Measurements from ENCODE around the gene GABRA6.
"Not testable (repeated sequence)": the region's sequence is repeated elsewhere in the genome, so short reads cannot be mapped to it uniquely, and the experiment has no call there.

The GABRA6 gene

GRCh38 chr5:161685461-161685860 lies at the start of gene GABRA6:
Gene GABRA6, plus strand, starts transcription at chr5:161685721. Its CDS starts 269 bp downstream, at chr5:161685990.
- no peak within 1 kb of the TSS for H3K27ac ChIP-seq (ENCODE audit: low read length)
- no peaks in the 10 kb centered on the region for H3K9me2 ChIP-seq (replicated peaks; ENCODE audit: insufficient read depth, low read length)
- no peak for TF ChIP-seq EZH2 (optimal IDR thresholded peaks at IDR 0.05; ENCODE audit: low read depth, low read length)
- no peak within 1 kb of the TSS for H3K4me3 ChIP-seq (ENCODE audit: low read length)
- no peak within 1 kb of the TSS for H2AFZ ChIP-seq (ENCODE audit: low read length)
- H3F3A ChIP-seq (ENCODE audit: insufficient read depth, low read length) = no peaks in the 10 kb centered on the region
- DNase-seq = no peak
- H3K9me3 ChIP-seq (replicated peaks; ENCODE audit: insufficient read depth, low read length) = no peaks in the 10 kb centered on the region
- H3K79me2 ChIP-seq (ENCODE audit: low read length) = no peaks in the 10 kb centered on the region
- H3K9ac ChIP-seq (ENCODE audit: low read length) = no peak within 1 kb of the TSS
- no peaks in the 10 kb centered on the region for H3K36me3 ChIP-seq (replicated peaks; ENCODE audit: insufficient read depth, low read length)
- no peak within 1 kb of the TSS for H3K4me2 ChIP-seq (ENCODE audit: low read depth, low read length)
- no peaks in the 10 kb centered on the region for H4K20me1 ChIP-seq (ENCODE audit: insufficient read depth, low read length)
- no peaks in the 10 kb centered on the region for H3K4me1 ChIP-seq (ENCODE audit: low read length)
- no peaks in the 10 kb centered on the region for H3K27me3 ChIP-seq (replicated peaks; ENCODE audit: insufficient read depth, low read length)

- no peak overlapping the region for H3K4me3 ChIP-seq (ENCODE audit: low read length)
- TF ChIP-seq EZH2phosphoT487 (IDR thresholded peaks at IDR 0.05; ENCODE audit: low read length) (no peak), EZH2 (optimal IDR thresholded peaks at IDR 0.05; ENCODE audit: low read depth, low read length) (no peak), CTCF (IDR thresholded peaks at IDR 0.05; ENCODE audit: low read length) (no peak)
- no peak overlapping the region for H3K4me2 ChIP-seq (ENCODE audit: low read depth, low read length)
- no peaks in the 10 kb centered on the region for H4K20me1 ChIP-seq (ENCODE audit: insufficient read depth, low read length)
- no peak overlapping the region for H3K9ac ChIP-seq (ENCODE audit: low read length)
- H3K9me3 ChIP-seq (replicated peaks; ENCODE audit: insufficient read depth, low read length) = no peaks in the 10 kb centered on the region
- no peaks in the 10 kb centered on the region for H3K36me3 ChIP-seq (replicated peaks; ENCODE audit: insufficient read depth, low read length)
- no peak overlapping the region for H2AFZ ChIP-seq (ENCODE audit: low read length)
- no peak for DNase-seq
- no peaks in the 10 kb centered on the region for H3F3A ChIP-seq (ENCODE audit: insufficient read depth, low read length)
- H3K27me3 ChIP-seq (replicated peaks; ENCODE audit: insufficient read depth, low read length) = no peaks in the 10 kb centered on the region
- no peaks in the 10 kb centered on the region for H3K79me2 ChIP-seq (ENCODE audit: low read length)
- H3K9me2 ChIP-seq (replicated peaks; ENCODE audit: insufficient read depth, low read length) = no peaks in the 10 kb centered on the region
- no peaks in the 10 kb centered on the region for H3K4me1 ChIP-seq (ENCODE audit: low read length)
- H3K27ac ChIP-seq (ENCODE audit: low read length) = no peak overlapping the region
These were observed 47.9 kb upstream of the GABRA6 start for GRCh38 chr5:161637591-161637990.

- no peaks in the 10 kb centered on the region for H3K79me2 ChIP-seq (ENCODE audit: low read length)
- no peaks in the 10 kb centered on the region for H3K27me3 ChIP-seq (replicated peaks; ENCODE audit: insufficient read depth, low read length)
- H3K9me3 ChIP-seq (replicated peaks; ENCODE audit: insufficient read depth, low read length) = no peaks in the 10 kb centered on the region
- H3K4me3 ChIP-seq (ENCODE audit: low read length) = no peak overlapping the region
- no peaks in the 10 kb centered on the region for H3K4me1 ChIP-seq (ENCODE audit: low read length)
- no peak for TF ChIP-seq EZH2 (optimal IDR thresholded peaks at IDR 0.05; ENCODE audit: low read depth, low read length)
- TF ChIP-seq EZH2phosphoT487 (IDR thresholded peaks at IDR 0.05; ENCODE audit: low read length) = no peak
- no peak for TF ChIP-seq CTCF (IDR thresholded peaks at IDR 0.05; ENCODE audit: low read length)
- no peak overlapping the region for H3K4me2 ChIP-seq (ENCODE audit: low read depth, low read length)
- DNase-seq = no peak
- no peaks in the 10 kb centered on the region for H3F3A ChIP-seq (ENCODE audit: insufficient read depth, low read length)
- no peaks in the 10 kb centered on the region for H4K20me1 ChIP-seq (ENCODE audit: insufficient read depth, low read length)
- H3K9me2 ChIP-seq (replicated peaks; ENCODE audit: insufficient read depth, low read length) = no peaks in the 10 kb centered on the region
- no peak overlapping the region for H3K9ac ChIP-seq (ENCODE audit: low read length)
- no peak overlapping the region for H2AFZ ChIP-seq (ENCODE audit: low read length)
- no peaks in the 10 kb centered on the region for H3K36me3 ChIP-seq (replicated peaks; ENCODE audit: insufficient read depth, low read length)
- H3K27ac ChIP-seq (ENCODE audit: low read length) = no peak overlapping the region
These were observed 44.1 kb upstream of the GABRA6 start for GRCh38 chr5:161641444-161641843.

- Histone ChIP-seq H4K20me1 (ENCODE audit: insufficient read depth, low read length) (no peaks in the 10 kb centered on the region), H3K4me3 (ENCODE audit: low read length) (no peak overlapping the region), H3K9ac (ENCODE audit: low read length) (no peak overlapping the region), H3K9me3 (replicated peaks; ENCODE audit: insufficient read depth, low read length) (no peaks in the 10 kb centered on the region), H3K27me3 (replicated peaks; ENCODE audit: insufficient read depth, low read length) (no peaks in the 10 kb centered on the region), H3K36me3 (replicated peaks; ENCODE audit: insufficient read depth, low read length) (no peaks in the 10 kb centered on the region), H3K4me2 (ENCODE audit: low read depth, low read length) (no peak overlapping the region), H2AFZ (ENCODE audit: low read length) (no peak overlapping the region), H3F3A (ENCODE audit: insufficient read depth, low read length) (no peaks in the 10 kb centered on the region), H3K27ac (ENCODE audit: low read length) (no peak overlapping the region), H3K9me2 (replicated peaks; ENCODE audit: insufficient read depth, low read length) (no peaks in the 10 kb centered on the region), H3K79me2 (ENCODE audit: low read length) (no peaks in the 10 kb centered on the region), H3K4me1 (ENCODE audit: low read length) (no peaks in the 10 kb centered on the region)
- TF ChIP-seq CTCF (IDR thresholded peaks at IDR 0.05; ENCODE audit: low read length) (no peak), EZH2 (optimal IDR thresholded peaks at IDR 0.05; ENCODE audit: low read depth, low read length) (no peak), EZH2phosphoT487 (IDR thresholded peaks at IDR 0.05; ENCODE audit: low read length) (no peak)
- DNase-seq = no peak
These were observed 40.3 kb upstream of the GABRA6 start for GRCh38 chr5:161645264-161645663.

GRCh38 chr5:161651926-161652325 lies 33.6 kb upstream of the GABRA6 start:
- H3K27me3 ChIP-seq (replicated peaks; ENCODE audit: insufficient read depth, low read length); H4K20me1 ChIP-seq (ENCODE audit: insufficient read depth, low read length); H2AFZ ChIP-seq (ENCODE audit: low read length); H3K9me2 ChIP-seq (replicated peaks; ENCODE audit: insufficient read depth, low read length); H3K79me2 ChIP-seq (ENCODE audit: low read length); H3K4me3 ChIP-seq (ENCODE audit: low read length); H3K36me3 ChIP-seq (replicated peaks; ENCODE audit: insufficient read depth, low read length); H3K9me3 ChIP-seq (replicated peaks; ENCODE audit: insufficient read depth, low read length); H3K27ac ChIP-seq (ENCODE audit: low read length); H3K4me2 ChIP-seq (ENCODE audit: low read depth, low read length); DNase-seq; H3F3A ChIP-seq (ENCODE audit: insufficient read depth, low read length); H3K4me1 ChIP-seq (ENCODE audit: low read length); H3K9ac ChIP-seq (ENCODE audit: low read length): not testable (repeated sequence)

Measured in MM.1S (cell line).